Forelimb muscle (tissue), 1 donor: ENCODE measurements around the gene LRCH1. TPM values are rescaled to one million over a fixed set of nuclear protein-coding genes. Genes with fewer than 3 reads are reported as not detected.

Experiments used
- DNase-seq: peaks from one replicate; pipeline ENCODE4 v3.0.0-alpha.2; 2013; ENCODE audit warnings: low read depth
- polyA plus RNA-seq: library from polyadenylated mRNA; unstranded; fragments of 120-200 nt; gene quantifications from one replicate; pipeline ENCODE4 v1.2.1, GENCODE V29; 2013; ENCODE audit not compliant: insufficient read length

The LRCH1 gene
- polyA plus RNA-seq, 1 donor, result 21.2 TPM

DNA sequence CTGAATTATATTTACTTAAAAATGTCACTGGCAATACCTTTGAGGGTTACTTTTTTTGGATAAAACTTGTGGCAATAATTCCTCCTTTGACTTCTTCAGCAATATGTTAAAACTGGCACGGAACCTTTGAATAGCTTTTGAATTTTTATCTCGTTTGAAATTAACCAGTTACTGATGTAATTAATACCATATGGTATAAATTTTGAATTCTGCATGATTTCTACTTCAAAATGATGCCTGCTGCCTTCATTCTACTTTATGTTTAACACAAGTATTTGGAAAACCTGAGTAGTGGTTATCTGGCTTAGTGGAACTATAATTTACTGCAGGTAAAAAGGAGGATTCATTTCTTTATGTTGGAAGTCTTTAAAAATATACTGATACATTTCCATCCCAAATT lies 85.3 kb downstream of the LRCH1 start:
- no peak for DNase-seq

DNA sequence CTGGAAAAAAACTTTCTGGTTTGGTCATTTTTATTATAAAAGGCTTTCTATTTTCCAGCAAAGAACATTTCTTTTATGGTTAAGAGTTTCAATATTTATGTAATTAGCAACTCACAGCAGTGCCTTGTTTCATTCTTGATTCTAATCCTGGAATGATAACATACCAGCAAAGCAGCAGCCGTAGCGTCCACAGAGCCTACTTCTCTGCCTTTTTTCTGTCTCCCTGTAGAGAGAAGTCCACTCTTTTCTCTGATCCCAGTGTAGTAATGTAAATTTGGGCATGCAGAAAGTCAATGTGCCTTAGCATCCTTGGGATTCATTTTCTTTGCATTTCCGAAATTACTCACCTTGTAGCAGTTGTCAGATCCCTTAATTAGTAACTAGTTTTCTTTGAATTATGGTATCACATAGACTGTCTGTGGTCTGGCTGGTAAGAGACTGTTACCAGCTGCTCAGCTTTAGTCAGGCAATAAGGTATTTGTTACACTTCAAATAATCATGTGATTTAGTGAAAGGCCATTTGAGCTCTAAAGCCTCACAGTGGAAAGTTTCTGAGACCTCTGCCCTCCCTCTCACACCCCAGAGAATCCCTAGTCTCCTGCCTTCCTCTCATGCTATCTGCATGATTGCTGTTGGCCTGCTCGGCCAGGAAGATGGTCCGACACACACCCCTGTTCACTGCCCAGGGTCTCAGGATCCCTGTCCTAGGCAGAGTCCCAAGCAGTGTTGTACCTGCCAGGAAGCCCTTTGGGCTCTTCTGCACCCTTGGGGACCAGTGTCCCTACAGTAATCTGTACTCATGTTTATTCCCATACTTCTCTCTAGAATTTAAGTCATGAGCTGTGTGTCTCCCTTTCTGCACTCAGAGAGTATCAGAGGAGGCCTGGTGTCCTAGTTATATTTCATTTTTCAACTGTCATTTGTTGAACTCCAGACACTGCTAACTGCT lies 86.3 kb downstream of the LRCH1 start:
- no peak for DNase-seq

DNA sequence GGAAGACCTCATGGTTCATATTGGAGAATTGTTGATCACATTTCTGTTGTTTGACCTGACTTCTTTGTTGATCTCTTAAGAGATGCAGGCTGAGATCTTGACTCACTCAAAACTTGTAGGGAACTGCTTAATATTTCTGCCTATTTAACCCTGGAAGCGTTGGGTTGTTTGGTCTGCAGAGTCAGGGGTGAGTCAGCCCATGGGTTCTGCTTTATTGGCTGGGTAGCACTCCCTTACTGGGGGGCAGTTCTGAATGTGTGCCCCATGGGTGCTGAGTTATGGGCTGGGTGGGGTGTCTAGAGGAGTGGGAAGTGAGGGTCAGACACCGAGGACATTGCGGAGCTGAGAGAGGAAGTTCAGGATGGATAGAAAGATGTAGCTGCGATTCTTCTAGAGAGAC lies 87.9 kb downstream of the LRCH1 start:
- no peak for DNase-seq

DNA sequence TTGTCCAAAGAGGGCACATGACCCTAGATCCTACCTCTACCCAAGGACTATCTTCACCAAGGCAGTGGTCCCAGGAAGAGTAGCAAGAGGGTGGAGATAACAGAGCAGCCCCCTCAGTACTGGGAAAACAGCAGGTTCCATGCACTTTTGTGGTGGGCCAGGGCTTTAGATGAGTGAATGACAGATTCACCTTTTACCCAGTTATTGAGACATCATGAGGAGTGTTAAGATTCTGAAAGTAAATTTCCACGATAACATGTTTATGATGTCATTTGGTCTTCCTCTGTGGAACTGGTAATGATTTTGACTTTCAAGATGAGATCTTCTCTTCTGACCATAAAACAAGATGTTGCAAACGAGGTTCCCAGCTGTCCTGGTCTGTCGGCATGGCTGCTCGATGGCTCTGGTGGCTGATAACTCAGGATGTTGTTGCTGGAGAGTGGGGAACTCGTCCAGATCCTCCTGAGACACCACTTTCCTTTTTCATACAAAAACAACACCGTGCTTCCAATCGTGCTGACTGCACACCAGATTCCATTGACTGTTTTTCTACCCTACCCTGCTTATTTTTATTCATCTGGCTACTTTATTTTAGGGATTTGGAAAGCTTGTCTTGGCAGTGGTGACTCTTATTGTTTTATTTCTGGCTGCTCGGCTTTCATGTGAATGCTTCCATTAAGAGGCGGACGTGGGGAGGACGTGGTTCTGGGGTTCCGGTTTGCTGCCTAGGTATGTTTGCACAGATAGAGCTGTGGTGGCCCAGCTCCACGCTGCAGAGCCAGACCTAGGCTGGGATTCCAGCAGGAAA lies 88.5 kb downstream of the LRCH1 start:
- DNase-seq, result no peak

DNA sequence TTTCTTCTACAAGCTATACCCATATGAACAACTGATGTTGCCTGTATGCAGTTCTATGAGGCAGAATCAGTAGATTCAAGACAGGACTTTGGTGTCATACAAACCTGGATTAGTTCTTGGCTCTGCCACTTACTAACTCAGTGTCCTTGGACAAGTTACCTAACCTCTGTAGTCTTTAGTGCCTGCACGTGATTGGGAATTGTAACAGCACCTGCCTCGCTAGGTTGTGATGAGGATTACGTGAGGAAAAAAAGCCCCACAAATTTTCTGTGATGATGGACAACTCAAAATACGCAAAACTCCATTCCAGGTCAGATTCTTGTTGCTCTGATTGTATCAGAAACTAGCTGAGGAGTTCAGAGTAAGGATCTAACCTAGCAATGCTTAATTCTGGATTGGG lies 89.3 kb downstream of the LRCH1 start:
- DNase-seq, result no peak

DNA sequence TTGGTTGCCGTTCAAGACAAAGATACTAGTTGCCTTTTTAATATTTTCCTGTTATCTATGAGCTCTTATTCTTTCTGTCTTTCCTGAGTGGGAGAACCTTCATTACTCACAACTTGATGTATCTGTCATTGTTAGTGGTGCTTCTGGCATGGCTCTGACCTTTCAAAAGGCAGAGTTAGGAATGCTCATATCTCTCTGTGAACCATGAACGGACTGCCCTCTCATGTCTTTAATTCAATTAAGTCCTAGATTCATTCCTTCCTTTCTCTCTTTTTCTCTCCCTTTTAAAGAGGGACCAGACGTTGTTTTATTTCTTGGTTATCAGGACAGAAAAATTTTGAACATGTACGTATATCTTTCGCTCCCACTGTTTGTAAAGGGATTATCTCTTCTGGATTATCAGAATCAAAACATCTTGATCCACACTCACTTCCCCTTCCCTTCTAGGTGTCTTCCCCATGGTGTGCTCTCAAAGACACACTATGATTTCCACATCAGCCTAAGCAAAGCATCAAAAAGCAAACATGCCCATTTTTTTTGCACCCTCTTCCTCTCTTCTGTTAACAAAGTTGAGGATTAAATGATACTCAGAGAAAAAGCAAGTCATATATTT lies 90.3 kb downstream of the LRCH1 start:
- DNase-seq, result no peak

DNA sequence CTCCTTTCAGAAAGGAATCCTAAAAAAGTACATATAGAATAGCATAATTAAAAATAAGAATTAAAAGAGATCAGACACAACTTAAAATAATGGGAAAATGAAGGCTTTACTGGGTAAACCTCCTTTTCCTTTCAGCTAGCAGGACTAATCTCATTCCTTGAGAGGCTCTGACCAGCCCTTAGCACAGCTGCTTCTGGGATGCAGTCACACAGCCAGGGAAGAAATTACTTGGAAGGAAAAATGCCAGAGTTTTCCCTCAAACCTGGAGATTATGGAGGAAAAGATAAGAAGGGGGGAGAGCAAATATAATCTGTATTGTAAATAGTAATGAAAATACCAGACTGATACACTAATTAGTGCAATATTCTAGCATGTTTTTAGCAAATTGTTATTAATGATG lies 91.8 kb downstream of the LRCH1 start:
- DNase-seq, result no peak

DNA sequence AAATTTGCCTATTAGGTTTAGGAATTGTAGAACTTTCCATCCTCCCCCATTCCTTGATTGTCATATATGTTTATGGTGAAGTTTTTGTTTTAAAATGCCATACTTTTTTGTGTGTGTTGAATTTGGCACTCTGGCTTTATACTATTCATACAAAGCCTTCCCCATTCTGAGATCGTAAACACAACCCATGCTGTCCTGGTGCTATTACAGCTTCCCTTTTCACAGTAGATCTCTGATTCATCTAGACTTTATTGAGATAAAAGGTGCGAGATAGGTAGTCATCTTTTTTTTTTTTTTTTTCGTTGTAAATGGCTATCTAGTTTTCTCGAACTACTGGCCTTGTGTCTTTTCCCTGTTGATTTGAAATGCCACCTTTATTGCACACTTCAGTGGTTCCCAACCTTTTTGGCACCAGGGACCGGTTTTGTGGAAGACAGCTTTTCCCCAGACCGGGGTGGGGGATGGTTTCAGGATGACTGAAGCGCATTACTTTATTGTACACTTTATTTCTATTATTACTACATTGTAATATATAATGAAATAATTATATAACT lies 94.6 kb downstream of the LRCH1 start:
- no peak for DNase-seq

DNA sequence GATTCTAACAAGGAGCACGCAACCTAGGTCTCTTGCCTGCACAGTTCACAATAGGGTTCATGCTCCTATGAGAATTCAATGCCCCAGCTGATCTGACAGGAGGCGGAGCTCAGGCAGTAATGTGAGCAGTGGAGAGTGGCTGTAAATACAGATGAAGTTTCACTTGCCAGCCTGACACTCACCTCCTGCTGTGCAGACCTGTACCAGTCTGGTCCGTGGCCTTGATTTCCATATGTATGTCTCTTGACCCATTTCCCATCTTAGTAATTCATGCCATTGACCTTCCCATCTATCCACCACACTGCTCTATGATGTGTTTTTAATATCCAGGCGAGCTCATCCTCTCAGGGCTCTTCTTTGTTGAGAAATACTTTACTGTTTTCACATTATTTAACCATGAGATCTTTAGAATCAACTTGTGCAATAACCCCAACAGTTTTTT lies 95.2 kb downstream of the LRCH1 start:
- no peak for DNase-seq

DNA sequence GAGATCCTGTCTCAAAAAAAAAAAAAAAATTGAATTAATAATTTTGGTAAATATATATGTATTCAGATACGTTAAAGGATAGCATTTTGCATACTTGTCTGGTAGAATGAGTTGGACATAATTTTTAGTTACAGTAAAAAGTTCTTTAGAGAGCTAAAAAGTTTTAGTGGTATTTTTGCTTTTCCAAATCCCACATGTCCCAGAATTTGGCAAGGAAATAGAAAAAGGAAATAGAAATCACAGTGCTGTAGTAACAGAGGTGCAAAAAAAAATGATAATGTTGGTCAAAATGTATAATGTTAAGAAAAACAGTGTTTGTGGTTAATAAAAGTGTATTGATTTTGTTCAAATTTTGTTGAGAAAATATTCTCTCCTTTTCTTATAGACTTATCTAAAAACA lies 96.8 kb downstream of the LRCH1 start:
- DNase-seq, result no peak

DNA sequence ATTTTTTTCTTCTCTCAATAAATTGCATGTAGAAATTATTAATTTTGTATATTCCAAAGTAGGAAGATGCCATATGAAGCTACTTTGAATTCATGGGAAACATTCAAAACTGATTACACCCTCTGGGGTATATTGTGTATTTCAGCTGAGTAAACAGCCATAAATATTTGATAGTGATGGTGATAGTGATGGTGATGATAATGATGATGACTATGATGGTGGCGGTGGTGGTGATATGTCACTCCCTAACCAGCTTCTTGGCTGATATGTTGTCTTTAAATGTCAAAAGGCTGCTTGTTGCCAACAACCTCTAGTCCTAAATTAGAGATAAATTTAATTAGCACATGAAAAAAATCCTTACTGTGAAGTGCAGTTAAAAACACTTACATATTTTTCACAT lies 102.0 kb downstream of the LRCH1 start:
- no peak for DNase-seq

DNA sequence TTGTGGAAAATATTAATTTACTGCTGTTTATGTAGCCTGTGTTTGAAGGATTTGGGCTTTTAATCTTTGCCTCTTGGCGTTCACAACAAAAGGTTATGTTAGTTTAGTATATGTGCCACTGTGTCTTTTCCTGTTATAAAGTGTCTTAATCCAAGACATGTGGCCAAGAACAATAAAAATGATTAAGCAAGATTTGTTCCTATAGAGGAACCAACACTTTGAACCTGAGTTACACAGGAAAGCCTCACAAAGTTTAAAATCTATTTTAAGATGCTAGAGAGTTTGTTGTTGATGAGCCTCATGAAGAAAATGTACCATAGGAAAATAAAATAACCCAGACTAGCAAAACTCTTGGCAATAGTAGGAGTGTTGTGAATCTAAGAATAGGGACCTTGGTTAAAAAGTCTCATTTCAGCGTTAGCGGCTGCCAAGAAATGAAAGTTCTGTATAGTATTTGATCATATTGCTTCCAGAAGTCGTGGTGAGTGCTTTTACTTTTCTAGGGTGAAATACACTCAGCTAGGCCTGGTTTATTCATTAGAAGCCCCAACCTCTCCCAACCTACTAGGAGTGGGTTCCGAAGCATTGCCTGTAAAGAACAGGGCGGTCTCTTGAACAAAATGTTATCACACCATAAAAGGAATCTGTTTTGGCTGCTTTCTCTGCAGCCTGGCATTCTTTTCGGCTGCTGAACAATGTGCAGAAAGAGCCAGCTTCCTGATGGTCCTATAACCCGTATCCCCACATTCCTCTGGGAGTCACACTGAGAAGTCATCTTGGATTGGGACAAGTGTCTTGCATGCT lies 102.6 kb downstream of the LRCH1 start:
- DNase-seq, result no peak

DNA sequence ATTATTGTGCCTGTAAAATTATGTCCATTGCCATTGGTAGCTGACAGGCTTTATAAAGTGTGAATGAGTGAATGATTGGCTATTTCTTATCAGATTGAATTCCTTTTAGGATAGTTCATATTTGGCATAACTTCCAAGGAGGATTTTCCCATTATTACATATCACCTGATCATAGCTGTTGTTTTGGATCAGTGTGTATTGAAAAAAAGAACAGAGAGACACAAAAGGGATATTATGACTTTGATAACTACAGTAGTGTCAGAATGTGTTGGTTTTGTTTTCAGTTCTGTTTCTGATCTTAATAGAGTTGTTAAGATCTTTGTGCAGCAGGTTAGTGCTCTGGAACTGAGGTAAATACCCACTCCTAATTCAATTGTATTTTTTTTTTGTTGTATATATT lies 103.8 kb downstream of the LRCH1 start:
- no peak for DNase-seq

DNA sequence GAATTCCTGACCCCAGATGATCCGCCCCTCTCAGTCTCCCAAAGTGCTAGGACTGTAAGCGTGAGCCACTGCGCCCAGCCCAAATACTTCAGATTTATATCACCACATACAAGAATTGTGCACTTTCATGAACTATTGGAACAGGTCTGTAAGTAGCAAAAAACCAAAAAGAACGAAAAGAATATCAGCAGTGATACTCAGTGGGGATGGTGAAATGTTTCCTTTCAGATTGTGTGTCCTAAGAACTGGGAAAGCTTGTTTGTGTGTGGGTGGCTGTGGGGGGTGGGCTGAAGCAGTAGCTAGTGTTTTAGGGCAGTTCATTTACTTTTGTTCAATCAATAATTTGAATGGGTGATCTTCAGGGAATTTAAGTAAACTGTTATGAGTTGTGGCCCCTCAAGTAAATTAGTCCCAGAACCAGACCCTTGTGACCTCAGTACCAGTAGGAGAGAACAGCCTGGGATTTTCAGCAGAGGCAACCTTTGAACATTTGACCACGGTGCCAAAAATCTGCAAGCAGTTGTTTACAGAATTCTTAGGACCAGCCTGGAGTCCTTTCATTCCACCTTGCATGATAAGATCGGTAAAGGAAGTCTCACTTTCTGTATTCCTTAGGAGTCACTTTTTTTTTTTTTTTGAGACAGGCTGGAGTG lies 106.6 kb downstream of the LRCH1 start:
- DNase-seq, result no peak

DNA sequence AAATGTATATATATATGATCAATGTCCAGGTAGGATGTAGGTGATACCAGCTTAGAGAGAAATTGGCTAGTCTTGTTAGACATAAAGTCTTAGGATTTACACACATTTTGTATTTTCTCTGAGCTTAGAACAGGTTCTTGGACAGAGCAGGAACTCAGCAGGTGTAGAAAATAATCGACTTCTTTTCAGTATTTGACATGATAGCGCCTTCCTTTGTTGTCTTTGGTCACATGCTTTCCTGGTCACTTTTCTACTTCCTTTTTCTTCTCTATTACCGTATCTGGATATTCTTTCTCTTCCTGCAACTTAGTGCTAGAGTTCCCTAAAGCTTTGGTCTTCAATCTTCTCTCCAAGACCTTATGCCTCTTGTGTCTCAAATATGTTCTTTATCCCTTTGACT lies 107.4 kb downstream of the LRCH1 start:
- no peak for DNase-seq

DNA sequence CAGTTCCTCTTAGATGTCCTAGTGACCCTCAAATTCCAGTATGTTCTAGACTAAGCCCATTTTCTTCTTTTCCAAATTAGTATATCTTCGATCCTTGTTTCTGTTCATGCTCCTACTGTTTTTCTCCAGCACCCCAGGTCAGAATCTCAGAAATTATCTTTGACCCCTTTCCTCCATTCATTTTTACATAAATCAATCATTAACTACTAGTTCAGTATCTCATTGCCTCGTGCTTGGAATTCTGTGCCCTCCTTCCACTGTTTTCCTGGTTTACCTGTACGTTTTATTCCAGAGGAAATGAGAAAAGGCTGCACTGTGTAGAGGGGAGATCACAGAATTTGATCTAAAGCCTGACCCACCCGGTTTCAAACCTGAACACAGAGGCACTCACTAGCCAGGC lies 107.9 kb downstream of the LRCH1 start:
- DNase-seq, result no peak

DNA sequence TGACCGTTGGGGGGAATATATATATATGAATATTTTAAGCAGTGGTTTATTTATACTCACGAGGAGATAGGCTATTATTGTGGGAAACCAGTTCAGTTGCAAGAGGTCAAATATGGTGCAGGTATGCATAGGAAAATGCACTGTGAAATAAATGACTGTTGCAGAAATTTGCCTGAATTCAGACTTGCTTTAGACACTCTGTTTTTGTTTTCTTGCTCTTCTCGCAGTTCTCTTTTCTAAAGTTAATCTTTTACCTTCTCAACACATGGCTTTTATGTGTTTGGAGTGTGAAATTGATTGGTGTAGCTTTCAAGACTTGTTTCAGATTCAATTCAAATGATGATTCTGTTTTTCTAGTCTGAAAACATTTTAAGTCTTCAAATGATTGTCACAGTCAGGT lies 109.7 kb downstream of the LRCH1 start:
- DNase-seq, result no peak

DNA sequence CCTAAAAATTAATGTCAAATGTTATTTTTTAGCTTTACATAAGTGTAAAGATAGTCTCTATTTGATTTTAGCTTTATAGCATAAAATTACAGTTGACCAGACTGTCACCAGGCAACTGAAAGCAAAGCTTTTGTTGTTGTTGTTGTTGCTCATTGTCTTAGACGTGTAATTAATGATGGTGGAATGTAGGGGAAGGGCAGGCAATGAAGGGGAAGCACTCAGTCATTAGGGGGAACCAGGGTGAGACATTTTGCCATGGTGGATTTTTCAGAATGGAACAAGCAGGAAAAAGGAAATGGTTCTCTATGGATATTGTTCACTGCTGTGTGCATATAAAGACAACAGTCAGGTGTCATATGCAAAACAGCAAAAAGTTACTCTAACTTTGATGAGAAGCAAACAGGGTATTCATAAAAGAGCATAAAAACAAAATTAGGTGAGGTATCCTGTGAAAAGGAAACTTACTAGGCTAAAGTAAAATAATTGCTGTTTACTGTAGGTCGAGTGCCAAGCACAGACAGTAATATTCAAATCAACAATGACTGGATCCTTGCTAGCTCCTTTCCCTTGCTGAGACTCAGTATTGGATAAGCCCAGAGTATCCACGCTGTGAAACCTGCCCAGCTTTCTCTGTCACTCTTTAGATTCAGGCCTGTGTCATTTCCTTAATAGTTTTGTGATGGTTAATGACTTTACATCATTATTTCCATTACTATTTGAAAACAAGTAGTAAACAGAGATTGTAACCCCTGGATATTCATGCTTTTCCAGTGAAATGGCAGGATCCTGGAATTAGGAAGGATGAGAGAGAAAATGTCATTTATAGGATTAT lies 110.5 kb downstream of the LRCH1 start:
- DNase-seq, result no peak

DNA sequence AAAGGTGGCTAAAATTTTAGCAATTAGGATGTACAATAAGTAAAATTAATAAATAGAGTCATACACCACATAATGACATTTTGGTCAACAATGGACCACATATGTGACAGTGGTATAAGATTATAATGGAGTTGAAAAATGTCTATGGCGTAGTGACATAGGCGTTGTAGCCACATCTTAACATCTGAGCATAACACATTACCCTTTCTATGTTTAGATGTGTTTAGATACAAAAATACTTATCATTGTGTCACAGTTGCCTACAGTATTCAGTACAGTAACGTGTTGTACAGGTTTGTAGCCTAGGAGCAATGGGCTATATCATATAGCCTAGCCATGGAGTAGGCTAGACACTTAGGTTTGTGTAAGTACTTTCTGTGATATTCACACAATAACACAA lies 111.2 kb downstream of the LRCH1 start:
- no peak for DNase-seq

DNA sequence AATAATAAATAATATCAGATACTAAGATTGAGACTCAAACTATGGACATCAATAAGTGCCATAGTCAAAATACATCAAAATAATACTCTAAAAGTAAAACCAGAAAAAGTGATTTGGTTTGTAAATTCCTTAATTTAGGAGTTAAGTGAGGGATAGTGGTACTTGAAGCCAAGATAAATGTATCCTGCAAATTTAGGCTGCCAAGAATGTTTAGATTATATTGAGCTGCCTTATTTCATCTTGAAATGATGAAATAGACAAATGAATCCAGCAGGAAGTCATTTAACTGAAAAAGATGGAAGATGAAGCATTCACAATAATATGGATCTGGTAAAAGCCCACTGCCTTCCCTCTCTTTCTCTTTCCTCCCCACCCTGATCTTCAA lies 112.3 kb downstream of the LRCH1 start:
- DNase-seq, result no peak
